ENCODE data around the gene DDX39A.

- TF ChIP-seq CTCF (IDR thresholded peaks at IDR 0.05) = no peak
- TF ChIP-seq EZH2phosphoT487 (IDR thresholded peaks at IDR 0.05) = no peak
- TF ChIP-seq EZH2 (IDR thresholded peaks at IDR 0.05) = no peak
Observed at GRCh38 chr19:14393329-14393728, 25.8 kb downstream of the DDX39A start.

Data from neural progenitor cell (in vitro differentiated cells).